GM12873 (cell line): ENCODE data around the gene RFPL3.
"Not testable (repeated sequence)": the region's sequence is repeated elsewhere in the genome, so short reads cannot be mapped to it uniquely, and the experiment has no call there.

Experiments
- TF ChIP-seq, protein P1 (sequence below): IDR thresholded peaks from 2 replicates; pipeline ENCODE4 v1.5.1; 2012; ENCODE audit warnings: low read depth, mild to moderate bottlenecking, moderate library complexity, low read length, control low read depth; ENCODE audit not compliant: insufficient read depth; ENCODE audit errors: missing control alignments

RFPL3 gene

GRCh38 chr22:32357567-32357966 is at the start of gene RFPL3:
RFPL3 (plus strand) TSS chr22:32357867; CDS start chr22:32358072, 205 bp downstream.
- TF ChIP-seq, protein P1, sequence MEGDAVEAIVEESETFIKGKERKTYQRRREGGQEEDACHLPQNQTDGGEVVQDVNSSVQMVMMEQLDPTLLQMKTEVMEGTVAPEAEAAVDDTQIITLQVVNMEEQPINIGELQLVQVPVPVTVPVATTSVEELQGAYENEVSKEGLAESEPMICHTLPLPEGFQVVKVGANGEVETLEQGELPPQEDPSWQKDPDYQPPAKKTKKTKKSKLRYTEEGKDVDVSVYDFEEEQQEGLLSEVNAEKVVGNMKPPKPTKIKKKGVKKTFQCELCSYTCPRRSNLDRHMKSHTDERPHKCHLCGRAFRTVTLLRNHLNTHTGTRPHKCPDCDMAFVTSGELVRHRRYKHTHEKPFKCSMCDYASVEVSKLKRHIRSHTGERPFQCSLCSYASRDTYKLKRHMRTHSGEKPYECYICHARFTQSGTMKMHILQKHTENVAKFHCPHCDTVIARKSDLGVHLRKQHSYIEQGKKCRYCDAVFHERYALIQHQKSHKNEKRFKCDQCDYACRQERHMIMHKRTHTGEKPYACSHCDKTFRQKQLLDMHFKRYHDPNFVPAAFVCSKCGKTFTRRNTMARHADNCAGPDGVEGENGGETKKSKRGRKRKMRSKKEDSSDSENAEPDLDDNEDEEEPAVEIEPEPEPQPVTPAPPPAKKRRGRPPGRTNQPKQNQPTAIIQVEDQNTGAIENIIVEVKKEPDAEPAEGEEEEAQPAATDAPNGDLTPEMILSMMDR: not testable (repeated sequence)

- TF ChIP-seq, protein P1: no peak
Observed at GRCh38 chr22:32308191-32308590, 49.5 kb upstream of the RFPL3 start.

- TF ChIP-seq, protein P1: no peak
Observed at GRCh38 chr22:32308934-32309333, 48.7 kb upstream of the RFPL3 start.

DNA sequence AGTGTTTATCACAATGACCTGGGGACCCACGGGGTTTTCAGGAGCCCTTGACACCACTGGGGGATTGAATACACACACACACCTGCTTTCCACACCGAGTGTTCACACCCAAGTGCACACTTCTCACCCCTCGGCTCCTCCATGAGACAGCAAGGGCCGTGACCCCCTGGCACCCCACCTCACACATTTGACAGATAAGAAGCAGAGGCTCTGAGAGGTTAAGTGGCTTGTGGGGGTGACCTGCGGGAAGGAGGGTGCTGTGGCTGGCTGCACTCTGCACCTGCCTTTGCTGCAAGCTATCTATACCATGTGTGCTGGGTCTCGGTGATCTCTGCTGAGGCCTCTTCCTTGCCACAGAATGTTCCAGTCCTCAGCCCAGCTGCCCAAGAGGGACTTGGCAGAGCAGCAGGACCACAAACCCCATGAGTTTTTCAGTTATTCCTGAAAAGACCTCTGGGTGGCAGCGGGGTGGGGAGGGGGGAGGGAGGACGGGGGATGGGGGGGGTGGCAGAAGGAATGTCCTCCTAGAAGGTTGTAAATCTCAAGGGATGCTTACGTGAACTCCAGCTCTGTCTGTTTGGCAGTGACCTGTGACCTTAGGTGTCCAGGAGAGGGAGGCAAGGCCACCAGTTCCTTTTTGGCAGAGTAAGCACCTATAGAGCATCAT is 47.9 kb upstream of the RFPL3 start:
- TF ChIP-seq, protein P1: no peak

GRCh38 chr22:32310777-32311176 is 46.9 kb upstream of the RFPL3 start:
- TF ChIP-seq, protein P1: no peak

GRCh38 chr22:32311551-32312071 is 46.1 kb upstream of the RFPL3 start:
- TF ChIP-seq, protein P1: no peak

DNA sequence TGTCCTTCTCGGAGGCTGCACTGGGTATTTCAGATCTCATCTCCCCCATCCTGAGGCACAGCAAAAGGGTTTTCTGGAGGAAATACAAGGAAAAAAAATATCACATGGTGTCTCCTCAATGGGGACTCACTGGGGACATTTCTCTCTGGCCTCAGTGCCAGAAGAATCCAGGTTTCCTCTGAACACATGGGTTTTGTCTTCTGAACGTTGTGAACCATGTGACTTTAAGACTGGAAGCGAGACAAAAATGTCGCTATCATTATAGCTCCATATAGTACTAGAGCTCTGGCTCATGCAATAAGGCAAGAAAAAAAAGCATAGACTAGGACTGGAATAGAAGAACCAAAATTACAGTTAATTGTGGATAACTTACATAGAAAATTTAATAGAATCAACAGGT is 44.9 kb upstream of the RFPL3 start:
- TF ChIP-seq, protein P1: no peak
